SK-N-MC (cell line): ENCODE measurements around the gene CEACAM20.

Experiments used
- EZH2 ChIP-seq: fragments of 200-600 bp; sonication (generic); IDR thresholded peaks from one replicate; pipeline ENCODE4 v1.6.1; 2017; ENCODE audit warnings: antibody characterized with exemption
- POLR2AphosphoS5 ChIP-seq: IDR thresholded peaks from 2 replicates; pipeline ENCODE4 v1.6.1; 2012; ENCODE audit warnings: mild to moderate bottlenecking, low read depth, low read length, borderline replicate concordance

DNA sequence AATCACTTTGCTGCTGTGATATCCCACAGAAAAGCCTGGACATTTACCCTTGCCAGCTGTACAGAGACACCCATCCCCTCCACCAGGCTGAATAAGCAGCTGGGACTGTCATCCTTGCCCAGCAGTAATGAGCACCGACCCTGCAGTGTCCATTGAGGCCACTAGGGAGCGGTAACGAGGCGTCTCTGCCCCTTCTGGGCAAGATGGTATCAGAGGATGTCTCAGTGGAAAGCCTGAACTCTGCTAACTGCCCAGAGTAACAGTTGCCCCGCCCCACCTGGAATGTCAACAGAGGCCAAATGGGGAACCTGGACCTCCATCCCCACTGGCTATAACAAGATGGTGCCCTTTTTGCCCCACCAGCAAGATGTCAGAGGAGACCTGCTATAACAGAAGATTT is 22.8 kb upstream of the CEACAM20 start:
- no peak for TF ChIP-seq EZH2
- no peak for TF ChIP-seq POLR2AphosphoS5
